SIG-M5 (cell line): ENCODE results near the gene FXYD7.

ENCODE experiments used
- DNase-seq: peaks from one replicate; lab custom pipeline; 2025; lab: John Stamatoyannopoulos, UW

Gene FXYD7

DNA sequence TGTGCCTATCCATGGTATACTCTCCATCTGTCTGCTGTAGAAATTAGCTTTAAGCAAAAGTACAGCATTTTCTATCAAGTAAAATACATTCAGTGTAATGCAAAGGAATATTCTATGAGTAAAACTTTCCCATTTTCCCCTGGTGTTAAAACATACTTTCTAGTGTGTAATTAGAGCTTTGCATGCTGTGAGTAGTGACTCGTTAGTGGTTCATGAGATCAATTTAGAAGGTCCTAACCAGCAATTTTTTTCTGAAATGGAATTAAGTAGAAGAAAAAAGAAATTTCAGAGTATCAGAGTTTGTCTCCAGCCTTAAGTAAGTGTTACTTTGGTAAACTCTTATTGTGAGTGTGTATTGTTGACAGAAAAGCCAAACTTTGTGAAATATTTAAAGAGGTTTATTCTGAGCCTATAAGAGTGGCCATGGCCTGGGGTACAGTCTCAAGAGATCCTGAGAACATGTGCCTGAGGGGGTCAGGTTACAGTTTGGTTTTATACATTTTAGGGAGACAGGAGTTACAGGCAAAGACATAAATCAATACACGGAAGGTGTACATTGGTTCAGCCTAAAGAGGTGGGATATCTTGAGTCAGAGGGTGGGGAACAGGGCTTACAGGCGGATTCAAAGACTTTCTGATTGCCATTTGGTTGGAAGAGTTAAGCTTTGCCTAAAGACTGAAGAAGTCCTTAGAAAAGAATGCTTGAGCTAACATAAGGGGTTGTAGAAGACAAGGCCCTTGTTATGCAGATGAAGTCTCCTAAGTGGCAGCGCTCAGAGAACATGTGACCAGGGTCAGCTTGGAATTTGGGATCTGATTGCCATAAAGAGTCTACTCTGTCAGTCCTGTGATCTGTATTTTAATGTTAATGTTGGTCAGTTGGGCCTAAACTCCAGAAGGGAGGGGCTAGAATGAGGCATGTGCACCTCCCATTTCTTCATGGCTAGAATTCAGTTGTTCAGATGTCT is 60.0 kb downstream of the FXYD7 start:
- DNase-seq: no peak
